ENCODE measurements around the gene PLCH2.

DNA sequence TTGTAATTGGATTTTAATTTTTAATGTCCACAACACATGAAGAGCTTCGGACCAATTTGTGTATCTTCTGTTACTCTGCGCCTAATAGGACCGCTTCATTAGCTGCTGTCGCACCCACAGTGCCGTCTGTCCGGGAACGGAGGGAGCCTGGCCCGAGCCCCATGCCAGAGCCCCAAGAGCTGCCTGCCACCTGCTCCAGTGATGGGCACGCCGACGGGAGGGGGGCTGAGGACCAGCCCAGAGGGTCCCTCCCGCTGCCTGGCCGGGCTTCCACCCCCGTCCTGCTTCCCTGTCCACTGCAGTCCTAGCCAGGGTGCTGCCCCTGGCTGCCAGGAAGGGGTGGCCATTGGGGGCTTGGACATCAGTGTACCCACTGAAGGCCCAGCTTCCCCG lies 30.3 kb upstream of the PLCH2 start:
- TF ChIP-seq POLR2AphosphoS5 (IDR thresholded peaks at IDR 0.05) (no peak), CTCF (IDR thresholded peaks at IDR 0.05) (no peak)

Measured in transverse colon (tissue), 4 donors.